ENCODE measurements around the gene CHRNB4.

GRCh38 chr15:78661001-78661400 is 20.0 kb upstream of the CHRNB4 start:
- TF ChIP-seq, protein P1, sequence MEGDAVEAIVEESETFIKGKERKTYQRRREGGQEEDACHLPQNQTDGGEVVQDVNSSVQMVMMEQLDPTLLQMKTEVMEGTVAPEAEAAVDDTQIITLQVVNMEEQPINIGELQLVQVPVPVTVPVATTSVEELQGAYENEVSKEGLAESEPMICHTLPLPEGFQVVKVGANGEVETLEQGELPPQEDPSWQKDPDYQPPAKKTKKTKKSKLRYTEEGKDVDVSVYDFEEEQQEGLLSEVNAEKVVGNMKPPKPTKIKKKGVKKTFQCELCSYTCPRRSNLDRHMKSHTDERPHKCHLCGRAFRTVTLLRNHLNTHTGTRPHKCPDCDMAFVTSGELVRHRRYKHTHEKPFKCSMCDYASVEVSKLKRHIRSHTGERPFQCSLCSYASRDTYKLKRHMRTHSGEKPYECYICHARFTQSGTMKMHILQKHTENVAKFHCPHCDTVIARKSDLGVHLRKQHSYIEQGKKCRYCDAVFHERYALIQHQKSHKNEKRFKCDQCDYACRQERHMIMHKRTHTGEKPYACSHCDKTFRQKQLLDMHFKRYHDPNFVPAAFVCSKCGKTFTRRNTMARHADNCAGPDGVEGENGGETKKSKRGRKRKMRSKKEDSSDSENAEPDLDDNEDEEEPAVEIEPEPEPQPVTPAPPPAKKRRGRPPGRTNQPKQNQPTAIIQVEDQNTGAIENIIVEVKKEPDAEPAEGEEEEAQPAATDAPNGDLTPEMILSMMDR (IDR thresholded peaks at IDR 0.05; ENCODE audit: low read depth, low read length, missing input control), result no peak
- no peak for TF ChIP-seq TAF1 (conservative IDR thresholded peaks at IDR 0.05)
- TF ChIP-seq, protein P2, sequence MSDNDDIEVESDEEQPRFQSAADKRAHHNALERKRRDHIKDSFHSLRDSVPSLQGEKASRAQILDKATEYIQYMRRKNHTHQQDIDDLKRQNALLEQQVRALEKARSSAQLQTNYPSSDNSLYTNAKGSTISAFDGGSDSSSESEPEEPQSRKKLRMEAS (IDR thresholded peaks at IDR 0.05), result no peak
- TF ChIP-seq RAD21 (IDR thresholded peaks at IDR 0.05), result no peak
- no peak for TF ChIP-seq REST (IDR thresholded peaks at IDR 0.05)
- TF ChIP-seq SP1 (IDR thresholded peaks at IDR 0.05), result no peak
- TF ChIP-seq, protein P3, sequence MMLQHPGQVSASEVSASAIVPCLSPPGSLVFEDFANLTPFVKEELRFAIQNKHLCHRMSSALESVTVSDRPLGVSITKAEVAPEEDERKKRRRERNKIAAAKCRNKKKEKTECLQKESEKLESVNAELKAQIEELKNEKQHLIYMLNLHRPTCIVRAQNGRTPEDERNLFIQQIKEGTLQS (IDR thresholded peaks at IDR 0.05), result no peak
- no peak for TF ChIP-seq YY1 (IDR thresholded peaks at IDR 0.05)
- TF ChIP-seq JUND (IDR thresholded peaks at IDR 0.05), result no peak
- TF ChIP-seq RXRA (IDR thresholded peaks at IDR 0.05), result no peak
- no peak for TF ChIP-seq FOXA2 (IDR thresholded peaks at IDR 0.05)
- TF ChIP-seq NR2F2 (IDR thresholded peaks at IDR 0.05), result no peak
